GM23338 (cell line): Measurements from ENCODE around the gene SMOC2. TPM values are rescaled to one million over a fixed set of nuclear protein-coding genes. Genes with fewer than 3 reads are reported as not detected.

ENCODE experiments used
- ATAC-seq: fragments of 200-7000 bp; cut with Tn5 transposase; 3 replicates; pipeline ENCODE4 v1.9.1; 2020
- DNase-seq: peaks from one replicate; pipeline ENCODE4 v3.0.0-alpha.2; 2015; ENCODE audit warnings: low spot score
- H2AFZ ChIP-seq: fragments of 200-600 bp; sonication (generic); 2 replicates; pipeline ENCODE4 v1.8.0; 2016; ENCODE audit warnings: antibody characterized with exemption, mild to moderate bottlenecking, moderate library complexity
- H3F3A ChIP-seq: fragments of 200-600 bp; sonication (generic); replicated peaks from 2 replicates; pipeline ENCODE4 v1.8.0; 2017; ENCODE audit warnings: antibody characterized with exemption, mixed run types, low read depth
- H3K27ac ChIP-seq: fragments of 200-600 bp; sonication (generic); 2 replicates; pipeline ENCODE4 v1.6.1; 2016; ENCODE audit warnings: low read depth
- H3K27me3 ChIP-seq: fragments of 200-600 bp; sonication (generic); 2 replicates; pipeline ENCODE4 v1.8.0; 2016; ENCODE audit warnings: mild to moderate bottlenecking, mixed run types, moderate library complexity; ENCODE audit not compliant: insufficient read depth
- H3K36me3 ChIP-seq: fragments of 200-600 bp; sonication (generic); 2 replicates; pipeline ENCODE4 v1.8.0; 2016; ENCODE audit warnings: mild to moderate bottlenecking; ENCODE audit not compliant: insufficient read depth
- H3K4me1 ChIP-seq: fragments of 200-600 bp; sonication (generic); 2 replicates; pipeline ENCODE4 v1.8.0; 2016; ENCODE audit warnings: mild to moderate bottlenecking, moderate library complexity; ENCODE audit not compliant: insufficient read depth
- H3K4me2 ChIP-seq: fragments of 200-600 bp; sonication (generic); 2 replicates; pipeline ENCODE4 v1.7.1; 2017; ENCODE audit warnings: mixed run types
- H3K4me3 ChIP-seq: fragments of 200-600 bp; sonication (generic); 2 replicates; pipeline ENCODE4 v1.6.1; 2016; ENCODE audit warnings: mixed run types
- H3K79me2 ChIP-seq: fragments of 200-600 bp; sonication (generic); replicated peaks from 2 replicates; pipeline ENCODE4 v1.8.0; 2017; ENCODE audit warnings: mild to moderate bottlenecking; ENCODE audit not compliant: insufficient read depth
- H3K9me2 ChIP-seq: fragments of 200-600 bp; sonication (generic); 2 replicates; pipeline ENCODE4 v1.8.0; 2017; ENCODE audit not compliant: insufficient read depth
- H4K20me1 ChIP-seq: fragments of 200-600 bp; sonication (generic); replicated peaks from 2 replicates; pipeline ENCODE4 v1.8.0; 2017; ENCODE audit warnings: mild to moderate bottlenecking; ENCODE audit not compliant: insufficient read depth
- H3K27ac Mint-ChIP-seq: 2 replicates; pipeline ENCODE4 v1.8.0; 2020; ENCODE audit warnings: inconsistent platforms, mild to moderate bottlenecking, moderate library complexity, mixed read lengths
- H3K27me3 Mint-ChIP-seq: 3 replicates; pipeline ENCODE4 v1.8.0; 2022; ENCODE audit warnings: low read depth, mild to moderate bottlenecking, moderate library complexity, mixed read lengths, inconsistent platforms; ENCODE audit not compliant: insufficient read depth, poor library complexity
- H3K36me3 Mint-ChIP-seq: 3 replicates; pipeline ENCODE4 v1.8.0; 2021; ENCODE audit warnings: low read depth, mild to moderate bottlenecking, inconsistent platforms, moderate library complexity, mixed read lengths
- H3K4me1 Mint-ChIP-seq: 3 replicates; pipeline ENCODE4 v1.8.0; 2020; ENCODE audit warnings: mild to moderate bottlenecking, inconsistent platforms, mixed read lengths
- H3K4me3 Mint-ChIP-seq: 3 replicates; pipeline ENCODE4 v1.8.0; 2021; ENCODE audit warnings: moderate library complexity, mild to moderate bottlenecking, inconsistent platforms, mixed read lengths
- H3K9me3 Mint-ChIP-seq: 3 replicates; pipeline ENCODE4 v1.8.0; 2020; ENCODE audit warnings: moderate library complexity, mild to moderate bottlenecking, inconsistent platforms, mixed read lengths
- CREB1 ChIP-seq: fragments of 250-450 bp; sonication (Bioruptor Pico); IDR thresholded peaks from 2 replicates; pipeline ENCODE4 v1.5.0; 2020; ENCODE audit warnings: low read depth, mild to moderate bottlenecking, moderate library complexity
- CTCF ChIP-seq, 2 experiments: fragments of 200-600 bp in 1 of 2; sonication (generic) in 1 of 2; conservative IDR thresholded peaks; 2 replicates each; pipeline versions ENCODE4 v1.5.1 to v1.6.1; 2016 to 2017; ENCODE audit warnings: antibody characterized with exemption in 2 of 2, low read depth in 2 of 2, mild to moderate bottlenecking in 2 of 2, moderate library complexity in 1 of 2
- EZH2phosphoT487 ChIP-seq: fragments of 200-600 bp; sonication (generic); IDR thresholded peaks from one replicate; pipeline ENCODE4 v1.8.1; 2018; ENCODE audit warnings: antibody characterized with exemption; ENCODE audit not compliant: unreplicated experiment
- JUNB ChIP-seq: IDR thresholded peaks from one replicate; pipeline ENCODE4 v1.6.1; 2016; ENCODE audit warnings: antibody characterized with exemption; ENCODE audit not compliant: unreplicated experiment
- NANOG ChIP-seq: IDR thresholded peaks from 2 replicates; pipeline ENCODE4 v1.6.1; 2016; ENCODE audit warnings: antibody characterized with exemption, borderline replicate concordance
- POLR2AphosphoS5 ChIP-seq: IDR thresholded peaks from 2 replicates; pipeline ENCODE4 v1.6.1; 2016; ENCODE audit warnings: antibody characterized with exemption, low read depth
- REST ChIP-seq: IDR thresholded peaks from one replicate; pipeline ENCODE4 v1.6.1; 2018; ENCODE audit warnings: antibody characterized with exemption; ENCODE audit not compliant: unreplicated experiment
- STAT1 ChIP-seq: IDR thresholded peaks from one replicate; pipeline ENCODE4 v1.6.1; 2016; ENCODE audit warnings: antibody characterized with exemption; ENCODE audit not compliant: unreplicated experiment
- ZNF114 ChIP-seq: fragments of 250-450 bp; sonication (Bioruptor Pico); IDR thresholded peaks from 2 replicates; pipeline ENCODE4 v1.5.0; 2020; ENCODE audit warnings: mild to moderate bottlenecking, moderate library complexity
- ZNF331 ChIP-seq: fragments of 250-450 bp; sonication (Bioruptor Pico); IDR thresholded peaks from 2 replicates; pipeline ENCODE4 v1.5.0; 2020; ENCODE audit warnings: low read depth, mild to moderate bottlenecking, moderate library complexity
- polyA plus RNA-seq: library from polyadenylated mRNA; unstranded; fragments of >200 nt; fragmentation: Nextera tagmentation; extraction: Ambion mirVana; gene quantifications from 2 replicates; pipeline ENCODE4 v1.2.1, GENCODE V29; 2016
- total RNA-seq: library from RNA; depleted of rRNA; stranded (reverse); fragments of >200 nt; shearing (Covaris generic); gene quantifications from 2 replicates; pipeline ENCODE4 v1.2.3, GENCODE V29; 2014

The SMOC2 gene
- total and polyA plus RNA-seq, 2 experiments from 2014 or later: 4.3 to 6.5 TPM

GRCh38 chr6:168526841-168527281, 85.9 kb downstream of the SMOC2 start (continued):
- TF ChIP-seq POLR2AphosphoS5 (no peak), REST (no peak), STAT1 (no peak), NANOG (no peak)

GRCh38 chr6:168527451-168528210, 86.6 kb downstream of the SMOC2 start:
- Mint-ChIP-seq H3K36me3 (no peaks in the 10 kb centered on the region), H3K4me1 (peaks cover 9% of the 10 kb centered on the region; the same call in 2 of the 3 replicates), H3K27ac (no peak overlapping the region), H3K4me3 (no peak overlapping the region), H3K27me3 (peaks cover 4% of the 10 kb centered on the region), H3K9me3 (no peaks in the 10 kb centered on the region)
- no peak for DNase-seq
- Histone ChIP-seq H4K20me1 (no peaks in the 10 kb centered on the region), H3K4me1 (no peaks in the 10 kb centered on the region), H3K36me3 (no peaks in the 10 kb centered on the region), H3F3A (no peaks in the 10 kb centered on the region), H2AFZ (no peak overlapping the region), H3K4me3 (no peak overlapping the region), H3K27me3 (no peaks in the 10 kb centered on the region), H3K4me2 (no peak overlapping the region), H3K79me2 (no peaks in the 10 kb centered on the region), H3K9me2 (no peaks in the 10 kb centered on the region), H3K27ac (no peak overlapping the region)
- no peak for ATAC-seq
- TF ChIP-seq CREB1 (no peak), STAT1 (no peak), ZNF331 (CRISPR knock-in tag) (no peak), JUNB (no peak), REST (no peak), CTCF (conservative IDR thresholded peaks at IDR 0.05; ENCODE audit: low read depth in 2 of 2) (no peak), EZH2phosphoT487 (no peak), POLR2AphosphoS5 (no peak), ZNF114 (CRISPR knock-in tag) (no peak), NANOG (no peak)
